Daoy (cell line): Measurements from ENCODE around the gene MYOD1. TPM values are rescaled to one million over a fixed set of nuclear protein-coding genes. Genes with fewer than 3 reads are reported as not detected.

Experiments
- DNase-seq: peaks from one replicate; pipeline ENCODE4 v3.0.0-alpha.2; 2015; ENCODE audit warnings: low read depth
- total RNA-seq: library from RNA; depleted of rRNA; stranded (reverse); fragments of >200 nt; shearing (Covaris generic); gene quantifications from 2 replicates; pipeline ENCODE4 v1.2.3, GENCODE V29; 2014; rRNA removed

Gene MYOD1
- total RNA-seq, result not detected in 2 replicates

- DNase-seq, result peak; percentile 26
Measured at GRCh38 chr11:17719028-17719937, at the start of gene MYOD1. Gene MYOD1 (plus strand): TSS chr11:17719571. CDS start chr11:17719783, 212 bp downstream.

DNA sequence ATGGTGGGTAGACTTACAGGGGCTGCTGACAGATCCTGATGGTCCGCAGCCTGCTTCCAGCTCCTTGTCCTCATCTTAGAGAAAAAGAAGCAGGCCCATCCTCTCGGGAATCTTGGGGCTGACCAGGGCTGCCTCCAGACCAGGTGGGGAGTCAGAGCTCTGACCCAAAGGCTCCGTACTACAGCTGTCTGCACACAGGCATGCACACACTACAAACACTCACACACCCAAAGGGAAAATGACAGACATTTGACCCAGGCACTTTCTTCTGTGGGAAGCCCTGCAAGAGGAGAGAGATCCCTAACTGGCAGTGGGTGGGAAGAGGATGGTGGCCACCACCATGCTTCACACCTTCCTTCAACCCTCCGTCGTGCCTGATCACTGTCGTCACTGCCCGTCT is 46.9 kb upstream of the MYOD1 start:
- DNase-seq, result no peak

DNA sequence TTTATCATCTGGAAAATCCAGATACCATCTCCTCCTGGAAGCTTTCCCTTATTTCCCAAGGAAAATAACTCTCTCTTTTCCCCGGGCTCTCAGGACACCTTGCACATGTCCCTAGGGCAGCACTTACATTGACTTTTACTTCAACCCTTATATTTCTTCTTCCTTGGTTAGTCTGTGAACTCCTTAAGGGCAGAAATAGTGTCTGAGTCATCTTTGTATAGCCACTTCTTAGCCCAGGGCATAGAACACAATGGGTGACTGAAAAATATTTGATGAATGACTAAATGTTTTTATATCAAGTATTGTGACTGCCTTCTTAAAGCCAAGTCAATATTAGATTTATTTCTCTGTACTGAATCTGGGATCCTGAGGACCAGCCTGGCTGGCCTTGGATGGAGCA is 45.4 kb upstream of the MYOD1 start:
- DNase-seq, result no peak

- DNase-seq, result no peak
Measured at GRCh38 chr11:17682848-17683247, 36.5 kb upstream of the MYOD1 start.

- DNase-seq, result peak; percentile 83
Measured at GRCh38 chr11:17683377-17684161, 35.8 kb upstream of the MYOD1 start.

DNA sequence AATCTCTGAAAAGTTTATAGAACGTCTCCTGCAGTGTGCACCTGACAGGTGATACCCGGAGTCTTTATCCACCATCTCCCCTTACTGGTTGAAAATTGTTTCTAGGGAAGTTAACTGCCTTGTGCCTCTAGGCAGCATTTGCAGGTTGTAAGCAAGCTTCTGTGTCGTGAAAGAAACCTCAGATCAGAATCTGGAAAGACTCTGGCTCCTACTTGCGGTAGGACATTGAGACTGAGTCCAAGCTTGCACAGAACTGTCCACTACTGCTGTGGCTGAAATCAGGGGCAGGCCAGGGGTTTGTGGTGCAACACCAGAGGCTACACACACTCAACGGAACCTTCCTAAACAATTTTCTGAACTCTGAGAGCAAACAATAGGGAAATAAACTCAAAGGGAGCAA is 34.8 kb upstream of the MYOD1 start:
- no peak for DNase-seq

DNA sequence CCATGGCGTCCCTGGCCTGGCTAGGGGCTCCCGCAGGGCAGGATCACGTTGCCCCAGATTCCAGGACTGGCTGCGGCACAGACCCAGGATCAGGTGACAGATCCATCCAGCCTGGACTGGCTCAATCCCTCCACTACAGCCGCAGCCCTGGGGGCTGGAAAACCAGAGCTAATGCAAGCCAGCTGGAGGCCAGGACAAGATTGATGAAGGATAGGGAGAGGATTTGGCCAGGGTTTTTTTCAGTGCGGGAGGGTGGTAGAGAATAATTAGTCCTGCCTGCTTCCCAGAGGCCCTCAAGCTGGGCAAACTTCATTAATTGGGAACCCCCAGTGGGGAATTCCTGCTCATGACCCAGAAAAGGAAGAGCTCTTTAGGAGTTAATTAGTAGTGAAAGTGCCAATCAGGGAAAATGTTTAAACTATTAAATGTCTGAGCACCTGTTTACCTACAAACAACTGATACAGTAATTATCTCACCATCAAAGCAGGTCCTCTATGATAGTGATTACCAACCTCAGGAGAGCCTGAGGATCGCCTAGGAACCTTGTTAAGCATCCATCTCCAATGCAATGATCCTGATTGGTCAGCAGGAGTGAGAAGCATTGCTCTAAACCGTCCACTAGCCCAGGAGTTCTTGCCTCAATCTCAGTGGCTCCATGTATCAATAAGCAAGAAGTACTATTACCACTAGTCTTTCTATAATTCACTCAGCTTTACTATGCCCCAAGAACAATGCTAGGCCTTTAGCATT is 33.0 kb upstream of the MYOD1 start:
- no peak for DNase-seq

GRCh38 chr11:17687946-17688670 is 31.3 kb upstream of the MYOD1 start:
- no peak for DNase-seq

DNA sequence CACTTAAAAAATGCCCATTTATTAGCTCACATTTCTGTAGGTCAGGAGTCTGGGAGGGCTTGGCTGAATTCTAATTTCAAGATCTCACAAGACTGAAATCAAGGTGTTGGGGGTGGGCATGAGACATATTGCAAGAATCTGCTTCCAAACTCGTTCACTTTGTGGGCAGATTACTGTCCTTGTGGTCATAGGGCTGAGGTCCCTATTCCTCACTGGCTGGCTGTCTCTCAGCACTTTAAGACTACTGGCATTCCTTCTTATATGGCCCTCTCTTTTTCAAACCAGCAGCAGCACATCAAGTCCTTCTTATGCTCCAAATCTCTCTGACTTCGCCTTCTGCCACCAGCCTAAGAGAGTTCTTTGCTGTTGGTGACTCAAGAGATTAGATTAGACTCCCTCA is 27.8 kb upstream of the MYOD1 start:
- no peak for DNase-seq

- DNase-seq, result no peak
Measured at GRCh38 chr11:17691976-17692375, 27.4 kb upstream of the MYOD1 start.

- DNase-seq, result no peak
Measured at GRCh38 chr11:17692931-17693330, 26.4 kb upstream of the MYOD1 start.

- no peak for DNase-seq
Measured at GRCh38 chr11:17693531-17693930, 25.8 kb upstream of the MYOD1 start.

DNA sequence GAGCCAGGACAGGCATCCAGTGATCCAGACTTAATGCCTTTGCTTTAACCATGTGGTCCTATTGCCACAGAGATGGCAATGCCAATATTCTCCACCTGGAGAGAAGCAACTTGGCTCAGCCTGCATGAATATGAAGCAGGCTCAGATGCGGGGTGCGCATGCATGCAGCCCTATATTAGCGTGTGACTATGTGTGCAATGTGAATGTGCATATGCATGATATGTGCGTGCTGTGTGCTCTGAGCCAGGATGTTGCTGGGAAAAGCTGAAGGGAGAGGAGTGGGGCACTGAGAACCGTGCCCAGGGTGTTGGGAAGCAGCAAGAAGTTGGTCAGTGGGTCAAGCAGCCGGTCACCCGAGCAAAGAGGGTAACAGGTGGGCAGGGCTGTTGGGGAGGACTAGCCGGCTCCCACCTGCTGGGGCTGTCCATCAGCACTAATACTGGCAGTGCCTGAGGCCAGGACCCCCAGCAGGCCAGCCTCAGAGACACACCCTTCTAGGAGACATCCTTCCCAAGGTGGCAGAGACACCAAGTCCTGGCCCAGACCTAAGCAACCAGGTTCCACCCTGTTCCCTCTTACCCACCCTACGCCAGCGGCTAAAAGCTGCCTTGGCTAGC is 24.8 kb upstream of the MYOD1 start:
- DNase-seq, result no peak

GRCh38 chr11:17695454-17696441 is 23.6 kb upstream of the MYOD1 start:
- no peak for DNase-seq

- no peak for DNase-seq
Measured at GRCh38 chr11:17696741-17697140, 22.6 kb upstream of the MYOD1 start.

DNA sequence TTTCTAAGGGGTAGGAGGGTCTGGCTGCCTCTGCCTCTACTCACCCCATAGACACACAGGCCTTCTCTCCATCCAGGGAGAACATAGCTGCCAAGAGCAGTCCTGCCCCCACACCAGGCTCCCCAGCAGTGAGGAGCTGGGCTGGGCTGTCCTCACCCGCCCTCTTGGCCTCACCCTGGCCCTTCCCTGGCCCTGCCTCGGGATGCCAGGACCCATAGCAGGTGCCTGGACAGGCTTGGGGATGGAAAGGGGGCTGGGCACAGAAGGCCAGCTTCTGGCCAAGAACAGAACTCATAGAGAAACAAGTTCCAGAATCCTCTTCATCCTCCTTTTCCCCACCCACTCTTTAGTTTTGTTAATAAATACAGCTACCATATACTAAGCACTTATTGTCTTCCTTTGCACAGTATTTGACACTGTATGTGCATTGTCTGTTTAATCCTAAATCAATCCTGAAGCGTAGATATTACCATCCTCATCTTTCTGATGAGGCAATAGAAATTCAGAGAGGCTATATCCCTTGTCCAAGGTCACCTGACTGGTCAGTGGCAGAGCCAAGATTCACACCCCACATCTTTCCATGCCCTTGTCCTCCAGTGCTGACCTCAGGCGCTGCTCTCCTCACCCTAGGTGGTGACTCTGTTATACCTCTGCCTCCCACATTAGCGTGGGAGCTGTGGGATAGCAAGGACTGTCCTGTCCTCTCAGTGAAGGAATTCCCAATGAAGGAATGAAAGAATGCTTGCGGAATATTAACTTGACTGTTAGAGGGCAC is 22.0 kb upstream of the MYOD1 start:
- DNase-seq, result no peak

DNA sequence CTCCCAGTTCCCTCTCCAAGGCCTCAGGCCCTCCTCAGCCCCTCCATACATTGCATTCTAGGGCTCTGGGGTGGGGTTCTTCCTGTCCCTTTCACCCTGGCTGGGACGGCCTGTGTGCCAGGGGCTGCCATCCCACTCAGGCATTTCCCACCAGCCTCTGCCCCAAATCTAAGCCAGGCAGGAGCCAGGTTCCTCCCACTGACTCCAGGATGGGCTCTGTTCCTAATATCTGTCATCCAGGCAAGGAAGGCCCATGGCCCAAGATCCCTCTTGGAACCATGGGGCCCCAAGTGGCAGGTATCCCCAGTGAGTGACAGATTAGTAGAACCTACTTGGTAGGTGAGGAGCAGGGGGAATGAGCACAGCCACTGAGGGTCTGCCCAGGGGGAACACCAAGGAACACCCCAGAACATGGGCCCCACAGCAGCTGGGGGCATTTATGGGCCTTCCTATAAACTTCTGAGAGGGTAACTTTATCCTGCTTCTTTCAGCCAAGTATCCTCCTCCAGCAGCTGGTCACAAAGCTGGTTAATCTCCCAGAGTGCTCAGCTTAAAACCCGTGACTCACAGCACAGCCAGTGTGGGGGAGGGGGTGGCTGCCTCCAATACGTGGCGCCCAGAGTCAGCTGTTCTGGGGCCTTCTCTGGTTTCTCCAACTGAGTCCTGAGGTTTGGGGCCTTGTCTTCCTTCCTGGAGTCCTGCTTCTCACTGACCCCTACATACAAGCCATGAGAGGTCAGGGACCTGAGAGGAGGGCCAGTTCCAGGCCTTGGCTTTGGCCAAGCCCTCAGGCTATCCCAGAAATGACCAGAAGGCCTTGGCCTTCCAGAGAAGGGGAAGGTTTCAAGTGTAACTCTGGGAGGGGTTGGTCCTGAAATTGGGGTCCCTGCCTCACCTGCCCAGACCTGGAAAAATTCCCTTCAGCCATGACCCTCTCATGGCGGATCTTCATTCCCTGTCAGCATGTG is 19.9 kb upstream of the MYOD1 start:
- DNase-seq, result peak; percentile 59

GRCh38 chr11:17700991-17701390 is 18.4 kb upstream of the MYOD1 start:
- no peak for DNase-seq
